Measurements from ENCODE around the gene P3R3URF.
A peak's percentile ranks its signal among the peaks of the same experiment; 100 is the strongest.
"Not testable (repeated sequence)": the region's sequence is repeated elsewhere in the genome, so short reads cannot be mapped to it uniquely, and the experiment has no call there.

Gene P3R3URF

DNA sequence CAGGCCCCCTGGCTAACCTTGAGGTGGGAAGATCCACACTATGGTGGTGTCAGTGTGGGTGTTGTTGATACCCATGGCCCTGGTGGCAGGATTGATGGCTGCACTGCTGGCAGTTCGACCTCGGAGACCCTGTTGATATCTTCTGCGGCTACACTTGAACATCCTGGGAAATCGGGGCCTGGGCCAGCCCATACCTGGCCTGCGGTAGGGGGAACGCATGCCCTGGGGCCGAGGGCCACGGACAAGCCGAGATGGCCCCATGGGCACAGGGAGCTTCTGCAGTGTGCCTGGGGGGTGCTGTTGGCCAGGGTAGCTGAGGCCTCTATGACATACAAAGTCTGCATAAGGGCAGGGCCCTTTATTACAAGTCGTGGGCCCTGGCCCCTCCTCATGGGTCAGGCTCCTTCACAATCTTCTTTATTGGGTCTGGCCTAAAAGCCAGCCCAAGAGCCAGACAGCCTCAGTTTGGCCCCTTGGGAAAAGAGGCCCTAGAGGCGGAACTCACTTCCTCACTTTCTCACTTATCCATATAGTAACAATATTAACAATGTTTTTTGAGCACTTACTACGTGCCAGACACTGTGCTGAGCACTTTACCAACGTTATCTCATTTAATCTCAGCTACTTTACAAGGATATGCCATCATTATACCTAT is at the start of gene P3R3URF:
Gene P3R3URF (minus strand): TSS at position 278 of the 655 bp plus-strand sequence. CDS start 17 bp downstream, at position 261.
- no peak within 1 kb of the TSS for H3K9ac ChIP-seq
- peak within 1 kb of the TSS in 1 of 11 experiments; percentile 5; a peak in 2 of 22 replicates for H3K27ac ChIP-seq
- no peak within 1 kb of the TSS for H3K4me3 ChIP-seq
- TF ChIP-seq Cebpa-rat (IDR thresholded peaks at IDR 0.05): no peak
- H3K4me1 ChIP-seq: peaks cover 36 to 63% (median 44%) of the 10 kb centered on the region in 10 experiments
- H3K9me3 ChIP-seq (replicated peaks in 1 of 11): no peaks in the 10 kb centered on the region
- no peaks in the 10 kb centered on the region; a peak in 1 of 22 replicates for H4K20me1 ChIP-seq
- peak within 1 kb of the TSS; percentile 38 to 78 (median 54) for H3K4me2 ChIP-seq
- H3K36me3 ChIP-seq: no peaks in the 10 kb centered on the region
- H3K27me3 ChIP-seq: no peaks in the 10 kb centered on the region

DNA sequence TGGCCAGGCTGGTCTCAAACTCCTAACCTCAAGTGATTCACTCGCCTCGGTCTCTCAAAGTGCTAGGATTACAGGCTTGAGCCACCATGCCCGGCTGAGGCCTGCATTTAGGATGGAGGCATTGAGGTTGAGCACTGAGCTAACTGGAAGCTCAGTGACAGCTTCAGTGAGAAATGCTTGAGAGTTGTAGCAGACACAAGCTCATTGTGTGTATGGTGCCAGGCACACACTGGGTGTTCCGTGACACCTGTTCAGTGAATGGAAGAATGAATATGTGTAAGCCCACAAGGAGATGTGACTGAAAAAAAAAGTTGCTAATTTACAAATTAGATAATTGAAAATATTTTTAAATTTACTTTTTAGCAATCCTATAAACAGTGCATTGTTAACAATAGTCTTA is 48.7 kb upstream of the P3R3URF start:
- Histone ChIP-seq H3K27ac (no peak overlapping the region), H3K4me2 (no peak overlapping the region), H3K4me1 (peaks cover 0 to 5% (median 0%) of the 10 kb centered on the region in 10 experiments; a peak in 2 of 20 replicates), H3K4me3 (no peak overlapping the region), H3K36me3 (no peaks in the 10 kb centered on the region), H3K9me3 (replicated peaks in 1 of 11) (no peaks in the 10 kb centered on the region), H3K9ac (no peak overlapping the region), H3K27me3 (no peaks in the 10 kb centered on the region), H4K20me1 (no peaks in the 10 kb centered on the region)
- no peak for TF ChIP-seq Cebpa-rat (IDR thresholded peaks at IDR 0.05)

DNA sequence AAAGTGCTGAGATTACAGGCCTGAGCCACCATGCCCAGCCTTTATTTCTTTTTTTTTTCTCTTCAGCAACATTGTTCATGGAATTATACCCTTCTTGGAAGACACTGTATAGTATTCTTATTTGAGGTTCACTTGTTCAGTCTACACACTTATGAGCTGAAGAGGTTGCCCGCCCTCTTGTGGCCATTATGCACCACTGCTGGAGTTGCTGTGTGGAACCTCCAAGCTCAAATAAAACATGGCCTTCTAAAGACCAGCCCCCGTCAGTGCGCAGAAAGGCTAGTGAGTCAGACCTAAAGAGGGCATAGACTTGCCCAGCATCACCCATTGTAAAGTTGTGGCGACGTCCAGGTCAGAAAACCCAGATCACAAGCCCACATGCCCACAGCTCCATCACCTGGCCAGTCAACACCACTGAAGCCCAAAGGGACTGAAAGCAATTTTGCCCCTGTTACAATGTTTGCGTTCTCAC is 47.2 kb upstream of the P3R3URF start:
- H3K4me2 ChIP-seq: no peak overlapping the region
- H3K9me3 ChIP-seq (replicated peaks in 1 of 11): no peaks in the 10 kb centered on the region
- no peaks in the 10 kb centered on the region for H3K27me3 ChIP-seq
- TF ChIP-seq Cebpa-rat (IDR thresholded peaks at IDR 0.05): no peak
- H4K20me1 ChIP-seq: no peaks in the 10 kb centered on the region
- H3K9ac ChIP-seq: no peak overlapping the region
- H3K4me3 ChIP-seq: no peak overlapping the region
- H3K27ac ChIP-seq: no peak overlapping the region
- H3K4me1 ChIP-seq: peaks cover 0 to 5% (median 0%) of the 10 kb centered on the region in 10 experiments; a peak in 2 of 20 replicates
- H3K36me3 ChIP-seq: no peaks in the 10 kb centered on the region

DNA sequence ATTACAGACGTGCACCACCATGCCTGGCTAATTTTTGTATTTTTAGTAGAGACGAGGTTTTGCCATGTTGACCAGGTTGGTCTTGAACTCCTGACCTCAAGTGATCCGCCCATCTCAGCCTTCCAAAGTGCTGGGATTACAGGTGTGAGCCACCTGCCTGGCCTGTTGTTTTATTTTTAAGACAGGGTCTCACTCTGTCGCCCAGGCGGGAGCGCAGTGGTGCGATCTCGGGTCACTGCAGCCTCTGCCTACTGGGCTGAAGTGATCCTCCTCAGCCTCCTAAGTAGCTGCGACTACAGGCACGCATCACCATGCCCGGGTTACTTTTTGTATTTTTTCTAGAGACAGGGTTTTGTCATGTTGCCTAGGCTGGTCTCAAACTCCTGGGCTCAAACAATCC is 46.8 kb upstream of the P3R3URF start:
- not testable (repeated sequence) for H3K4me2 ChIP-seq; H3K36me3 ChIP-seq; H3K27me3 ChIP-seq; H3K9ac ChIP-seq; H3K9me3 ChIP-seq (replicated peaks in 1 of 11); H3K4me1 ChIP-seq; H3K4me3 ChIP-seq; H3K27ac ChIP-seq; H4K20me1 ChIP-seq

DNA sequence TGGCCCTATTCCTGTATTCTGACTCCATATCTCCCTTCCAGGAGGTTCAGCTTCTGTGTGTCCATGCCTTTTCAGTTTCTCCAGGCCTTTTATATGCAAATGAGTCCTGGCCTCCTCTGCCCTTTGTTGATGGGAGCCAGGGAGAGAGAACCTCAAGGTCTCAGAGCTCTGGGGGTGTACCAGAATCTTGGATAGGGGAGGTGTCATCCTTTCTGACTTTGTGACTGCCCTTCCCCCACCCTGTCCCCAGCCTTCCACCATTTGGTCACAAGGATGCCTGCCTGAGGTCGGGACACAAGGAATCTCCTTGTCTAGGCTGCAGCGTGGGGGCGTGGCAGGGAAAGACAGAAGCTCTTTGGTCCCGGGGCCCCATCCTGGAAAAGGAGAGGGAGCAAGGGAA is 45.5 kb upstream of the P3R3URF start:
- no peak for TF ChIP-seq Cebpa-rat (IDR thresholded peaks at IDR 0.05)
- H3K9ac ChIP-seq: no peak overlapping the region
- no peaks in the 10 kb centered on the region for H3K27me3 ChIP-seq
- H4K20me1 ChIP-seq: no peaks in the 10 kb centered on the region
- peaks cover 0 to 5% (median 0%) of the 10 kb centered on the region in 10 experiments; a peak in 2 of 20 replicates for H3K4me1 ChIP-seq
- no peak overlapping the region for H3K27ac ChIP-seq
- H3K36me3 ChIP-seq: no peaks in the 10 kb centered on the region
- H3K4me3 ChIP-seq: no peak overlapping the region
- H3K9me3 ChIP-seq (replicated peaks in 1 of 11): no peaks in the 10 kb centered on the region
- H3K4me2 ChIP-seq: no peak overlapping the region

DNA sequence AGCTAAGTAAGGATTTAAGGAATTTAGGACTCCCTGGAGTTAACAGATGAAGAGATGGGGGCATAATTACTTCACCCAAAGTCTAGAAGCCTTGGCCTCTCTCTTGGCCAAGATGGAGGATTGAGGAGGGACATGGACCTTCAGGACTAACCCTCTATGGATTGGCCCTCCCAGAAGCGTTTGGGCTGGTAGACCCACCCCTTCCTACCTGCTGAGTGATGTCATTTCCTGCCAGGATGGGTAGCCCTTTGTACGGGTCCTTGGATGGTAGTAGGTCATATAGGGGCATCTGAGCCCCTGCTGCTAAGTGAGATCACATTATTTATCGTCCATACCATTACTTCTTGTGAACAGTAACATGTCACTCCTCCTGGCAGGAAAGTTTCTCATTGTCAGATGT is 44.5 kb upstream of the P3R3URF start:
- Histone ChIP-seq H3K4me3 (no peak overlapping the region), H3K9me3 (replicated peaks in 1 of 11) (peaks cover 0 to 2% (median 0%) of the 10 kb centered on the region in 11 experiments; a peak in 1 of 22 replicates), H3K4me1 (peaks cover 0 to 5% (median 0%) of the 10 kb centered on the region in 10 experiments; a peak in 2 of 20 replicates), H3K36me3 (no peaks in the 10 kb centered on the region), H3K9ac (no peak overlapping the region), H3K27ac (no peak overlapping the region), H3K4me2 (no peak overlapping the region), H3K27me3 (no peaks in the 10 kb centered on the region), H4K20me1 (no peaks in the 10 kb centered on the region)
- no peak for TF ChIP-seq Cebpa-rat (IDR thresholded peaks at IDR 0.05)

DNA sequence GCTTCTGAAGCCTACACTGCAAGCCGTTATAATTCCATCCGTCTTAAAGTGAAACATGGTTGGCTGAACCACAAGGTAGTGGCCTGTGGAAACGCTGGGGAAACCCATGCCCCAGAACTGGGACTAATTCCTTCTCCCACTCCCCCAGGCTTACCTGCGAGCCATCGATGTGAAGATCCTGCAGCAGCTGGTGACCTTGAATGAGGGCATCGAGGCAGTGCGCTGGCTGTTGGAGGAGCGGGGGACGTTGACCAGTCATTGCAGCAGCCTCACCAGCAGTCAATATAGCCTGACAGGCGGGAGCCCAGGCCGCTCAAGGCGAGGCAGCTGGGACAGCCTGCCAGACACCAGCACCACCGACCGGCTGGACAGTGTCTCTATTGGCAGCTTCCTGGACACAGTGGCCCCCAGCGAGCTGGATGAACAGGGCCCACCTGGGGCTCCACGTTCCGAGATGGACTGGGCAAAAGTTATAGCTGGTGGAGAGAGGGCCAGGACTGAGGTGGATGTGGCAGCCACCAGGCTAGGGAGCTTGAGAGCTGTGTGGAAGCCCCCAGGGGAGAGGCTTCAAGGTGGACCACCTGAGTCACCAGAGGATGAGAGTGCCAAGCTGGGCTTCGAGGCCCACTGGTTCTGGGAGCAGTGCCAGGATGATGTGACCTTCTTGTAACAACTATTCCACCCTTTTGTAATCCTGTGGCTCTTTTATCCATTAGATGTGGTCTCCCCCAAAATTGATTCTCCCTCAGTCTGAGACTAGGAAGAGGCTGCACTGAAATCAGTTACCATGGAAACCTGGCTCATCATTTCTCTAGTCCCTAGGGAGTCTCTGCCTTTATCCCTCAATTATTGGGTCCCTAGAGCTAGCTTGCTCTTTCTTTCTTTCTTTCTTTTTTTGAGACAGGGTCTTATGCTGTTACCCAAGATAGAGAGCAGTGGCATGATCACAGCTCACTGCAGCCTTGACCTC is 43.5 kb upstream of the P3R3URF start:
- no peak for TF ChIP-seq Cebpa-rat (IDR thresholded peaks at IDR 0.05)
- Histone ChIP-seq H3K9me3 (replicated peaks in 1 of 11) (peaks cover 0 to 8% (median 0%) of the 10 kb centered on the region in 11 experiments; a peak in 3 of 22 replicates), H3K4me1 (peaks cover 0 to 5% (median 0%) of the 10 kb centered on the region in 10 experiments; a peak in 2 of 20 replicates), H3K9ac (no peak overlapping the region), H4K20me1 (no peaks in the 10 kb centered on the region), H3K27me3 (no peaks in the 10 kb centered on the region), H3K4me2 (no peak overlapping the region), H3K4me3 (no peak overlapping the region), H3K27ac (no peak overlapping the region), H3K36me3 (no peaks in the 10 kb centered on the region)

DNA sequence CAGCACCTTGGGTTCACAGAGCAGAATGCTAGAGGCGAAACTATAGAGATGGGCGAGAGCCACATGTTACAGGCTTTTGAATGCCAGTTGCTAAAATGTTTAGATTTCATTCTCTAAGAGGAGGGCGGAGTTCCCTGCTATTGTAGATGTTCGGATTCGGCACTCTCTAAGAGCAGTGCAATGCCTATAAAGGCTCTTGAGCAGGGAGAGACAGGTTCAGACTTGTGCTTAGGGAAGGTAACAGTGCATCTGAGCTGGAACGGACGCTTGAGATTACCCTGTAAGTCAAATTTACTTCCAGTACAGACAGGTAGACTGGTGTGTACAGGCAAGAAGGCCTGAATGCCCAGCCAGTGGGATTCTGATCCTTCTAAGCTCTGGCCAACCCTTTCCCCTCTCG is 42.2 kb upstream of the P3R3URF start:
- H4K20me1 ChIP-seq: no peaks in the 10 kb centered on the region
- no peak overlapping the region for H3K4me3 ChIP-seq
- H3K27me3 ChIP-seq: no peaks in the 10 kb centered on the region
- H3K36me3 ChIP-seq: no peaks in the 10 kb centered on the region
- no peak overlapping the region for H3K9ac ChIP-seq
- peaks cover 0 to 8% (median 0%) of the 10 kb centered on the region in 11 experiments; a peak in 3 of 22 replicates for H3K9me3 ChIP-seq (replicated peaks in 1 of 11)
- no peak overlapping the region for H3K27ac ChIP-seq
- TF ChIP-seq Cebpa-rat (IDR thresholded peaks at IDR 0.05): no peak
- peaks cover 0 to 5% (median 0%) of the 10 kb centered on the region in 10 experiments; a peak in 2 of 20 replicates for H3K4me1 ChIP-seq
- H3K4me2 ChIP-seq: no peak overlapping the region

DNA sequence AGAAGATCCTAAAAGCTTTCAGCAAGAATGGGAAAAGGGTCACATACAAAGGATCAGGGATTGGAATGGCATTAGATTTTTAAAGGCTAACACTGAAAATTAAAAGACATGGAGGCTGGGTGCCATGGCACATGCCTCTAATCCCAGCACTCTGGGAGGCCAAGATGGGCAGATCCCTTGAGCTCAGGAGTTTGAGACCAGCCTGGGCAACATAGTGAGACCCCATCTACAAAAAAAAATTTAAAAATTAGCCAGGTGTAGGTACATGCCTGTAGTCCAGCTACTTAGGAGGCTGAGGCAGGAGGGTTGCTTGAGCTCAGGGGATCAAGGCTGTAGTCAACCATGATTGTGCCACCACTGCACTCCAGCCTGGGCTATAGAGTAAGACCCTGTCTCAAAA is 39.2 kb upstream of the P3R3URF start:
- Histone ChIP-seq H3K27ac (no peak overlapping the region), H3K27me3 (no peaks in the 10 kb centered on the region), H3K9me3 (replicated peaks in 1 of 11) (peaks cover 0 to 8% (median 0%) of the 10 kb centered on the region in 11 experiments; a peak in 3 of 22 replicates), H3K4me3 (no peak overlapping the region), H3K4me2 (no peak overlapping the region), H4K20me1 (no peaks in the 10 kb centered on the region), H3K9ac (no peak overlapping the region), H3K36me3 (no peaks in the 10 kb centered on the region), H3K4me1 (peaks cover 0 to 5% (median 0%) of the 10 kb centered on the region in 10 experiments; a peak in 1 of 20 replicates)
- no peak for TF ChIP-seq Cebpa-rat (IDR thresholded peaks at IDR 0.05)
